Peyer's patch (tissue), 4 donors: ENCODE results near the gene TPI1.

ENCODE experiments used
- POLR2A ChIP-seq, 2 donors: fragments of 450-650 bp; IDR thresholded peaks; one replicate each; pipeline ENCODE4 v1.5.1; 2017; ENCODE audit warnings: antibody characterized with exemption in 2 of 2, mild to moderate bottlenecking in 2 of 2, moderate library complexity in 2 of 2
- TF ChIP-seq, protein P1 (sequence below), 6 experiments: fragments of 450-650 bp in 4 of 6; fragments of 200-600 bp in 2 of 6; sonication (generic) in 1 of 6; IDR thresholded peaks; one replicate each; pipeline ENCODE4 v1.5.1; 2017 to 2019; ENCODE audit warnings: antibody characterized with exemption in 6 of 6, mild to moderate bottlenecking in 3 of 6, moderate library complexity in 1 of 6

DNA sequence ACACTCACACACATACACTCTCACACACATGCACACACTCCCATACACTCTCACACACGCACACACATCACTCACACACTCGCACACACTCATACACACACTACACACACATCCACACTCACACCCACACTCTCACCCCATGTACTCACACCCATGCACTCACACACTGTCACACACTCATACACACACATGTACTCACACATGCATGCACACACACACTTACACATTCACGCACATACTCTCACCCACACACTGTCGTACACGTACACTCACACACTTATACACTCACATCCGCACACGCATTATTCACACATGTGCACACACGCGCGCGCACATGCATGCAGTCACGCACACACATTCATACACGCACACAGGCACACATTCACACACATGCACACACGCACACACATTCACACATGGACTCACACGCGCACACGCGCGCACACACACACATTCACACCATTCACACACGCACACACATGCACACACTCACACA is 49.6 kb upstream of the TPI1 start:
- no peak for TF ChIP-seq POLR2A (IDR thresholded peaks at IDR 0.05)
- TF ChIP-seq, protein P1, sequence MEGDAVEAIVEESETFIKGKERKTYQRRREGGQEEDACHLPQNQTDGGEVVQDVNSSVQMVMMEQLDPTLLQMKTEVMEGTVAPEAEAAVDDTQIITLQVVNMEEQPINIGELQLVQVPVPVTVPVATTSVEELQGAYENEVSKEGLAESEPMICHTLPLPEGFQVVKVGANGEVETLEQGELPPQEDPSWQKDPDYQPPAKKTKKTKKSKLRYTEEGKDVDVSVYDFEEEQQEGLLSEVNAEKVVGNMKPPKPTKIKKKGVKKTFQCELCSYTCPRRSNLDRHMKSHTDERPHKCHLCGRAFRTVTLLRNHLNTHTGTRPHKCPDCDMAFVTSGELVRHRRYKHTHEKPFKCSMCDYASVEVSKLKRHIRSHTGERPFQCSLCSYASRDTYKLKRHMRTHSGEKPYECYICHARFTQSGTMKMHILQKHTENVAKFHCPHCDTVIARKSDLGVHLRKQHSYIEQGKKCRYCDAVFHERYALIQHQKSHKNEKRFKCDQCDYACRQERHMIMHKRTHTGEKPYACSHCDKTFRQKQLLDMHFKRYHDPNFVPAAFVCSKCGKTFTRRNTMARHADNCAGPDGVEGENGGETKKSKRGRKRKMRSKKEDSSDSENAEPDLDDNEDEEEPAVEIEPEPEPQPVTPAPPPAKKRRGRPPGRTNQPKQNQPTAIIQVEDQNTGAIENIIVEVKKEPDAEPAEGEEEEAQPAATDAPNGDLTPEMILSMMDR (IDR thresholded peaks at IDR 0.05) = no peak
